ENCODE measurements around the gene SRSF1.

SRSF1 gene

DNA sequence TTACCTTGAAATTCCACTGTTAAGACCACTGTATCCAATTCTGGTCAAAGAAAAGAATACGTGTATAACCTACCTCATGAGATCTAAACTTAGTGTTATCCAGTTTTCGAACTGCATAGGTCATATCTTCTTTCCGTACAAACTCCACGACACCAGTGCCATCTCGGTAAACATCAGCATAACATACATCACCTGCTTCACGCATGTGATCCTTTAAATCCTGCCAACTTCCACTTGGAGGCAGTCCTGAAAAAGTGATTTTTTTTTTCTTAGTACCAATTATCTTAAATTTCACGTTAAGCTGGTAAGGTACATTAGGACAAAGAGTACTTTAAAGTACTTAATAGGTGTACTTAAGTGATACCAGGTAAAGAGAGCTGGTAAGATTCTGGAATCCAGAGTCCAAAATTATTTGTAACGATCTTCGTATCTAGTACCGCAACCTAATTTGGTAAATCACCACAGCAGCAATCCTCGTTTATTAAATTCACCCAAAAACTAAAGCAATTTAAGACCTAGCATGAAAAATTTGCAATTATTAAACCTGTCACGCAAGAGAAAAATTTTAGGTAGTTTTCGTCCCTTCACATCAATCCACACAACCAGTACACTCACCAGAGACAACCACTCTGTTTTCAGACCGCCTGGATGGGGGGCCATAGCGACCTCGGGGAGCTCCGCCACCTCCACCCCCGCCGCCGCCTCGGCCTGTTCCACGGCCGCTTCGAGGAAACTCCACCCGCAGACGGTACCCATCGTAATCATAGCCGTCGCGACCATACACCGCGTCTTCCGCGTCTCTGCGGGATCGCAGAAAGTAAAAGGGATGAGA is 1.1 kb downstream of the SRSF1 start:
- peaks cover 51% of the 10 kb centered on the region for H3K4me1 ChIP-seq (ENCODE audit: insufficient read depth, low read length)
- peak overlapping the region; percentile 98 for H3K27ac ChIP-seq (ENCODE audit: low read length)
- H3K36me3 ChIP-seq (ENCODE audit: insufficient read depth, low read length) = peaks cover 60% of the 10 kb centered on the region
- no peaks in the 10 kb centered on the region for H3K9me3 ChIP-seq (ENCODE audit: insufficient read depth, low read length, severe bottlenecking)
- TF ChIP-seq, protein P1, sequence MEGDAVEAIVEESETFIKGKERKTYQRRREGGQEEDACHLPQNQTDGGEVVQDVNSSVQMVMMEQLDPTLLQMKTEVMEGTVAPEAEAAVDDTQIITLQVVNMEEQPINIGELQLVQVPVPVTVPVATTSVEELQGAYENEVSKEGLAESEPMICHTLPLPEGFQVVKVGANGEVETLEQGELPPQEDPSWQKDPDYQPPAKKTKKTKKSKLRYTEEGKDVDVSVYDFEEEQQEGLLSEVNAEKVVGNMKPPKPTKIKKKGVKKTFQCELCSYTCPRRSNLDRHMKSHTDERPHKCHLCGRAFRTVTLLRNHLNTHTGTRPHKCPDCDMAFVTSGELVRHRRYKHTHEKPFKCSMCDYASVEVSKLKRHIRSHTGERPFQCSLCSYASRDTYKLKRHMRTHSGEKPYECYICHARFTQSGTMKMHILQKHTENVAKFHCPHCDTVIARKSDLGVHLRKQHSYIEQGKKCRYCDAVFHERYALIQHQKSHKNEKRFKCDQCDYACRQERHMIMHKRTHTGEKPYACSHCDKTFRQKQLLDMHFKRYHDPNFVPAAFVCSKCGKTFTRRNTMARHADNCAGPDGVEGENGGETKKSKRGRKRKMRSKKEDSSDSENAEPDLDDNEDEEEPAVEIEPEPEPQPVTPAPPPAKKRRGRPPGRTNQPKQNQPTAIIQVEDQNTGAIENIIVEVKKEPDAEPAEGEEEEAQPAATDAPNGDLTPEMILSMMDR (IDR thresholded peaks at IDR 0.05; ENCODE audit: borderline replicate concordance, extremely low read depth, low read length, poor library complexity, severe bottlenecking) = no peak
- TF ChIP-seq EZH2 (IDR thresholded peaks at IDR 0.05; ENCODE audit: borderline replicate concordance, low read depth, low read length, severe bottlenecking) = no peak
- H3K4me2 ChIP-seq (ENCODE audit: insufficient read depth, low read length) = peak overlapping the region; percentile 84
- H3K79me2 ChIP-seq (ENCODE audit: insufficient read depth, low read length) = peaks cover 61% of the 10 kb centered on the region
- DNase-seq (no peak), ATAC-seq (ENCODE audit: insufficient read depth, low read depth) (no peak)
- H3K4me3 ChIP-seq (ENCODE audit: low read depth in 1 of 2, low read length in 2 of 2) = peak overlapping the region; percentile 77
- H4K20me1 ChIP-seq (ENCODE audit: insufficient read depth, low read length) = peaks cover 52% of the 10 kb centered on the region
- H3K9ac ChIP-seq (ENCODE audit: low read depth, low read length) = peak overlapping the region; percentile 97
- no peaks in the 10 kb centered on the region for H3K27me3 ChIP-seq (ENCODE audit: insufficient read depth, low read length, poor library complexity)
- H2AFZ ChIP-seq (ENCODE audit: low read depth, low read length) = peak overlapping the region; percentile 54; the same call in 1 of the 2 replicates

DNA sequence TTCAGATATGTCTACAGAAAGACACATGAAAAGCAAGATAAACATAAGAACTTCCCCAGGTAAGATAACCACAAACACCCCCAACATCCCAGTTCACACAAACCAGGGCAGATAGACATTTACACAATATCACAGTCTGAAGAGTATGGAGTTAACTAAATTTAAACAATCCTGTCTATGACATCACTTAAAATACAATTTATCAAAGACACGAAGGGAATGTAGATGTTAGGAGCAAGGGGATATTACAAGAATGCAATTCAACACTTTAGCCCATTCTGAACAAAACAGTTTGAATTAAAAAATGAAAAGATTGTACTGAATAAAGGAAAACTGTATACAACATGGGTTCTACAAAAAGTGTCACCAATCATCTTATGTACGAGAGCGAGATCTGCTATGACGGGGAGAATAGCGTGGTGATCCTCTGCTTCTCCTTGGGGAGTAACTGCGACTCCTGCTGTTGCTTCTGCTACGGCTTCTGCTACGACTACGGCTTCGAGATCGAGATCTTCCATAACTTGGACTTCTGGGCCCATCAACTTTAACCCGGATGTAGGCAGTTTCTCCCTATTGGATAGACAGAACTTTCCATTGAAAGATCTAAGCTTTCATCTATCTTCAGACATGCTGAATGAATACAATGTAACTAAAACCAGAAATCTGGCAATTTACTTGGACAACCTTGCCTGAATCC is 1.9 kb downstream of the SRSF1 start:
- Histone ChIP-seq H3K9ac (ENCODE audit: low read depth, low read length) (peak overlapping the region; percentile 97), H3K4me3 (ENCODE audit: low read depth in 1 of 2, low read length in 2 of 2) (peak overlapping the region; percentile 77; a peak in 3 of 4 replicates), H4K20me1 (ENCODE audit: insufficient read depth, low read length) (peaks cover 58% of the 10 kb centered on the region), H3K36me3 (ENCODE audit: insufficient read depth, low read length) (peaks cover 67% of the 10 kb centered on the region), H3K4me1 (ENCODE audit: insufficient read depth, low read length) (peaks cover 51% of the 10 kb centered on the region), H3K4me2 (ENCODE audit: insufficient read depth, low read length) (peak overlapping the region; percentile 84), H3K9me3 (ENCODE audit: insufficient read depth, low read length, severe bottlenecking) (no peaks in the 10 kb centered on the region), H2AFZ (ENCODE audit: low read depth, low read length) (no peak overlapping the region), H3K79me2 (ENCODE audit: insufficient read depth, low read length) (peaks cover 61% of the 10 kb centered on the region), H3K27me3 (ENCODE audit: insufficient read depth, low read length, poor library complexity) (no peaks in the 10 kb centered on the region), H3K27ac (ENCODE audit: low read length) (peak overlapping the region; percentile 98)
- TF ChIP-seq, protein P1 (IDR thresholded peaks at IDR 0.05; ENCODE audit: borderline replicate concordance, extremely low read depth, low read length, poor library complexity, severe bottlenecking) = no peak
- no peak for TF ChIP-seq EZH2 (IDR thresholded peaks at IDR 0.05; ENCODE audit: borderline replicate concordance, low read depth, low read length, severe bottlenecking)
- DNase-seq = no peak
- no peak for ATAC-seq (ENCODE audit: insufficient read depth, low read depth)

DNA sequence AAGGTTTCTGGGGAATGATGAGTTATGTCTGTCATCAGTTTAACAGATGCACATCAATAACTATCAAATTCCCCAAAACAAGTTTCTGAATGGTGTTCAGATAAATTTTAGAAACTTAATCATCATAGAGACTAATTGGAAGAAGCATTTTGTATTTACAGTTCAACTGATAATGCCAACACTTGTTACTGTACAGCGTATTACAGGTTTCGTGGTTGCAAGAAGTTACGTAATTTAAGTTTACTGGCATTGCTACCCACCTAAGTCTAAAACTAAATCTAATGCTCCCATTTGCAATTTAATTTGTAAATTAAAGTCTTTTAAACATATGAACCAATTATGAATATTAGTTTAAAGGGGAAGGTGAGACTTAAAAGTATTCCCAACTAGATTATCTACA is 3.0 kb downstream of the SRSF1 start:
- H3K9ac ChIP-seq (ENCODE audit: low read depth, low read length) = peak overlapping the region; percentile 97
- peaks cover 72% of the 10 kb centered on the region for H3K36me3 ChIP-seq (ENCODE audit: insufficient read depth, low read length)
- H3K79me2 ChIP-seq (ENCODE audit: insufficient read depth, low read length) = peaks cover 61% of the 10 kb centered on the region
- peak overlapping the region; percentile 84 for H3K4me2 ChIP-seq (ENCODE audit: insufficient read depth, low read length)
- H3K4me1 ChIP-seq (ENCODE audit: insufficient read depth, low read length) = peaks cover 54% of the 10 kb centered on the region
- H3K27ac ChIP-seq (ENCODE audit: low read length) = peak overlapping the region; percentile 6; the same call in 1 of the 2 replicates
- ATAC-seq (ENCODE audit: insufficient read depth, low read depth) (no peak), DNase-seq (no peak)
- TF ChIP-seq, protein P1 (IDR thresholded peaks at IDR 0.05; ENCODE audit: borderline replicate concordance, extremely low read depth, low read length, poor library complexity, severe bottlenecking) = no peak
- no peak for TF ChIP-seq EZH2 (IDR thresholded peaks at IDR 0.05; ENCODE audit: borderline replicate concordance, low read depth, low read length, severe bottlenecking)
- peak overlapping the region; percentile 0 to 77; a peak in 1 of 4 replicates for H3K4me3 ChIP-seq (ENCODE audit: low read depth in 1 of 2, low read length in 2 of 2)
- H4K20me1 ChIP-seq (ENCODE audit: insufficient read depth, low read length) = peaks cover 66% of the 10 kb centered on the region
- no peaks in the 10 kb centered on the region for H3K9me3 ChIP-seq (ENCODE audit: insufficient read depth, low read length, severe bottlenecking)
- no peaks in the 10 kb centered on the region for H3K27me3 ChIP-seq (ENCODE audit: insufficient read depth, low read length, poor library complexity)
- no peak overlapping the region for H2AFZ ChIP-seq (ENCODE audit: low read depth, low read length)

All from DND-41 (cell line).